Measurements from ENCODE around the gene FLYWCH2. TPM values are rescaled to one million over a fixed set of nuclear protein-coding genes. Genes with fewer than 3 reads are reported as not detected.

The FLYWCH2 gene
- total RNA-seq, 1 experiment from 2014 or later = 16.5 TPM

- Histone ChIP-seq H3K9ac (ENCODE audit: extremely low read depth, insufficient read length, low read length) (no peak overlapping the region), H2BK15ac (ENCODE audit: low read depth, low read length) (no peak overlapping the region), H3K18ac (ENCODE audit: insufficient read length, low read depth, low read length) (no peak overlapping the region), H3K56ac (ENCODE audit: insufficient read length, low read depth, low read length) (no peak overlapping the region), H3K23me2 (ENCODE audit: insufficient read length, low read depth, low read length, poor library complexity, severe bottlenecking) (peaks cover 2% of the 10 kb centered on the region), H4K5ac (ENCODE audit: insufficient read length, low read depth, low read length) (no peak overlapping the region), H3K4ac (ENCODE audit: low read depth, low read length) (no peak overlapping the region), H4K20me1 (ENCODE audit: control insufficient read depth, insufficient read depth, insufficient read length) (no peaks in the 10 kb centered on the region), H4K8ac (replicated peaks; ENCODE audit: insufficient read length, low read depth, low read length) (no peak overlapping the region), H3K4me1 (ENCODE audit: insufficient read depth, low read length) (no peaks in the 10 kb centered on the region), H3K4me2 (ENCODE audit: insufficient read depth, insufficient read length, low read length) (no peak overlapping the region), H2AK5ac (ENCODE audit: insufficient read length, low read length) (no peak overlapping the region), H3K79me2 (ENCODE audit: insufficient read depth, low read length) (no peaks in the 10 kb centered on the region), H3K27ac (ENCODE audit: insufficient read length, low read depth, low read length) (no peak overlapping the region), H3K23ac (ENCODE audit: insufficient read length, low read depth, low read length) (no peak overlapping the region), H3T11ph (ENCODE audit: low read length) (no peak overlapping the region), H2AFZ (ENCODE audit: low read length) (no peak overlapping the region), H2BK12ac (ENCODE audit: insufficient read length, low read depth, low read length) (no peak overlapping the region), H3K14ac (ENCODE audit: insufficient read depth, low read length) (no peak overlapping the region), H4K91ac (ENCODE audit: insufficient read length, low read depth, low read length) (no peak overlapping the region), H3K27me3 (ENCODE audit: insufficient read depth, low read length) (peaks cover 3% of the 10 kb centered on the region; the same call in 1 of the 2 replicates), H3K79me1 (ENCODE audit: insufficient read depth, low read depth, low read length, poor library complexity, severe bottlenecking) (no peaks in the 10 kb centered on the region), H2BK5ac (ENCODE audit: insufficient read length, low read length) (no peak overlapping the region), H2BK120ac (ENCODE audit: low read depth, low read length, poor library complexity, severe bottlenecking) (no peak overlapping the region), H2BK20ac (ENCODE audit: low read depth, low read length, poor library complexity, severe bottlenecking) (no peak overlapping the region), H3K9me3 (ENCODE audit: control insufficient read depth, low read depth, low read length) (no peaks in the 10 kb centered on the region)
- WGBS (ENCODE audit: extremely low coverage, insufficient read length, low lambda C conversion rate) = no CpG with 5 or more reads among the region's 4 CpGs
- no peak for TF ChIP-seq CTCF (conservative IDR thresholded peaks at IDR 0.05)
- Mint-ChIP-seq H3K36me3 (ENCODE audit: insufficient read depth in 1 of 3, low read depth in 3 of 3) (peaks cover 0 to 2% (median 0%) of the 10 kb centered on the region in 3 experiments; a peak in 1 of 7 replicates), H3K27me3 (ENCODE audit: low read depth) (peaks cover 71% of the 10 kb centered on the region), H3K4me3 (no peak overlapping the region; a peak in 1 of 5 replicates), H3K9me3 (peaks cover 6 to 7% of the 10 kb centered on the region in 2 experiments), H3K4me1 (0 out of 4 replicates have a peak, but pooled peaks cover 0 to 3% of the 10 kb centered on the region in 2 experiments), H3K27ac (no peak overlapping the region)
- DNase-seq = no peak
These were observed 17.4 kb upstream of the FLYWCH2 start for GRCh38 chr16:2865651-2866050.

Measured in H9 (cell line).